GM21447 (cell line): Measurements from ENCODE around the gene CX3CL1.
A peak's percentile ranks its signal among the peaks of the same experiment; 100 is the strongest.
"Not testable (repeated sequence)": the region's sequence is repeated elsewhere in the genome, so short reads cannot be mapped to it uniquely, and the experiment has no call there.

Experiments
- ATAC-seq: cut with Tn5 transposase; IDR thresholded peaks from one replicate; pipeline ENCODE4 v1.9.1; 2021; ENCODE audit not compliant: unreplicated experiment

The CX3CL1 gene

GRCh38 chr16:57372372-57373116 lies at the start of gene CX3CL1:
TSS of gene CX3CL1 (plus strand) at chr16:57372490. CDS start at chr16:57372569, 79 bp downstream.
- ATAC-seq = no peak

GRCh38 chr16:57324749-57325148 lies 47.5 kb upstream of the CX3CL1 start:
- no peak for ATAC-seq

GRCh38 chr16:57325458-57325857 lies 46.8 kb upstream of the CX3CL1 start:
- ATAC-seq = no peak

GRCh38 chr16:57329718-57330327 lies 42.5 kb upstream of the CX3CL1 start:
- ATAC-seq = no peak

- no peak for ATAC-seq
Measured at GRCh38 chr16:57331355-57331754, 40.9 kb upstream of the CX3CL1 start.

- ATAC-seq = no peak
Measured at GRCh38 chr16:57333402-57333801, 38.9 kb upstream of the CX3CL1 start.

GRCh38 chr16:57335366-57335765 lies 36.9 kb upstream of the CX3CL1 start:
- ATAC-seq = no peak

GRCh38 chr16:57341062-57341440 lies 31.2 kb upstream of the CX3CL1 start:
- no peak for ATAC-seq

GRCh38 chr16:57341441-57342303 lies 30.6 kb upstream of the CX3CL1 start:
- no peak for ATAC-seq

GRCh38 chr16:57342606-57343005 lies 29.7 kb upstream of the CX3CL1 start:
- ATAC-seq = not testable (repeated sequence)

- ATAC-seq = no peak
Measured at GRCh38 chr16:57343221-57343620, 29.1 kb upstream of the CX3CL1 start.

GRCh38 chr16:57344094-57344493 lies 28.2 kb upstream of the CX3CL1 start:
- not testable (repeated sequence) for ATAC-seq

- ATAC-seq = no peak
Measured at GRCh38 chr16:57345021-57345420, 27.3 kb upstream of the CX3CL1 start.

- no peak for ATAC-seq
Measured at GRCh38 chr16:57345666-57346204, 26.6 kb upstream of the CX3CL1 start.

GRCh38 chr16:57347858-57348257 lies 24.4 kb upstream of the CX3CL1 start:
- no peak for ATAC-seq

GRCh38 chr16:57348327-57348726 lies 24.0 kb upstream of the CX3CL1 start:
- ATAC-seq = no peak

- ATAC-seq = peak; percentile 95
Measured at GRCh38 chr16:57349212-57350031, 22.9 kb upstream of the CX3CL1 start.

GRCh38 chr16:57352636-57353047 lies 19.6 kb upstream of the CX3CL1 start:
- ATAC-seq = no peak

- ATAC-seq = no peak
Measured at GRCh38 chr16:57354311-57354710, 18.0 kb upstream of the CX3CL1 start.

- no peak for ATAC-seq
Measured at GRCh38 chr16:57355898-57356414, 16.3 kb upstream of the CX3CL1 start.
